Small intestine (tissue), 7 donors: ENCODE measurements around the gene ZFP57. TPM values are rescaled to one million over a fixed set of nuclear protein-coding genes. Genes with fewer than 3 reads are reported as not detected.

ENCODE experiments used
- DNase-seq, 2 donors: peaks; one replicate each; pipeline versions ENCODE4 v3.0.0 to v3.0.0-alpha.2; 2013
- FAIRE-seq: peaks from 2 replicates; lab custom pipeline; 2012; peaks lifted over from hg19 to GRCh38; lab: Jason Lieb, UNC
- H3K27ac ChIP-seq, 3 donors: one replicate each; pipeline ENCODE4 v1.5.1; 2013; ENCODE audit warnings: low read length in 2 of 3, mild to moderate bottlenecking in 2 of 3, control low read depth in 1 of 3, inconsistent platforms in 1 of 3, low read depth in 1 of 3, moderate library complexity in 1 of 3
- H3K27me3 ChIP-seq, 3 donors: one replicate each; pipeline ENCODE4 v1.6.1; 2013; ENCODE audit warnings: low read length in 3 of 3, inconsistent platforms in 1 of 3; ENCODE audit not compliant: control insufficient read depth in 3 of 3, insufficient read depth in 3 of 3
- H3K36me3 ChIP-seq, 3 donors: one replicate each; pipeline ENCODE4 v1.6.1; 2013; ENCODE audit warnings: low read length in 3 of 3, inconsistent platforms in 1 of 3, low read depth in 1 of 3, mild to moderate bottlenecking in 1 of 3, moderate library complexity in 1 of 3; ENCODE audit not compliant: control insufficient read depth in 3 of 3, insufficient read depth in 2 of 3
- H3K4me1 ChIP-seq, 3 donors: one replicate each; pipeline ENCODE4 v1.6.1; 2013; ENCODE audit warnings: low read length in 2 of 3, inconsistent platforms in 1 of 3, low read depth in 1 of 3, mild to moderate bottlenecking in 1 of 3, moderate library complexity in 1 of 3; ENCODE audit not compliant: control insufficient read depth in 3 of 3, insufficient read depth in 2 of 3
- H3K4me3 ChIP-seq, 3 donors: one replicate each; pipeline ENCODE4 v1.5.1; 2013; ENCODE audit warnings: low read length in 3 of 3, control low read depth in 1 of 3, inconsistent platforms in 1 of 3, low read depth in 1 of 3, mild to moderate bottlenecking in 1 of 3, moderate library complexity in 1 of 3
- H3K9me3 ChIP-seq, 2 donors: one replicate each; pipeline ENCODE4 v1.6.1; 2013; ENCODE audit warnings: low read depth in 1 of 2, low read length in 1 of 2; ENCODE audit not compliant: control insufficient read depth in 2 of 2, insufficient read depth in 1 of 2
- WGBS, 3 donors: extraction: QIAGEN DNeasy Blood & Tissue Kit; methylation state at CpG; one replicate each; pipeline ENCODE4 v1.1.7; 2013; 5-methylcytosine and 5-hydroxymethylcytosine counted together
- polyA plus RNA-seq, 4 donors: library from polyadenylated mRNA; stranded (reverse) in 3 of 4; unstranded in 1 of 4; fragments of 200-250 nt in 3 of 4; fragments of 120-200 nt in 1 of 4; gene quantifications; one replicate each; pipeline versions ENCODE4 v1.2.1 to v1.2.3, GENCODE V29; 2013
- donor health status: healthy with polysubstance abuse.
- donor health status: control.
- donor health status: control.
- donor health status: Bipolar disorder and iron deficiency.
- donor health status: healthy.

Gene ZFP57
- polyA plus RNA-seq, 4 donors = 1.4 TPM; not detected in 3

DNA sequence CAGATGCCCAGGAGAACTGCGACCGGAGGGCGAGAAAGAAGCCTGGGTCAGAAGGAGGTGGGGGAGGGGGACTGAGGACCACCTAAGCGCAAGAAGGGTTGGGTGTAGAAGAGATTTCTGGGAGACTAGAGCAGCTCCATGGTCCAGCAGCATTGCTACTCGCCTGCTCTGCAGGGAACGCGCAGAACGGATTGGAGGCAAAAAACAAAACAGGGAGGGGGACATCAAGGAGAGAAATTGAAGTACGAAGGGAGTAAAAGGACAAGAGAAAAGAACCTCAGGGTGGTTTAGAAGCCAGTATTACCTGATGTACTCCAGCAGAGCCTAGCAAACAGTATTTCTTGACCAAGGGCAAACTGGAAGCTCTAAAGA is 47.4 kb downstream of the ZFP57 start:
- FAIRE-seq = no peak
- H3K27ac ChIP-seq = peak overlapping the region in 2 of 3 donors; percentile 15 to 54
- no peaks in the 10 kb centered on the region for H3K36me3 ChIP-seq
- H3K4me1 ChIP-seq = peaks cover 0 to 4% (median 0%) of the 10 kb centered on the region in 3 donors
- WGBS, 3 donors = 11 to 16% (median 11%) methylated on average over 9 of the region's 9 CpGs
- DNase-seq = no peak
- H3K9me3 ChIP-seq = peaks cover 0 to 2% of the 10 kb centered on the region in 2 donors
- peaks cover 0 to 49% (median 7%) of the 10 kb centered on the region in 3 donors for H3K27me3 ChIP-seq
- H3K4me3 ChIP-seq = peak overlapping the region; percentile 52 to 63 (median 53)

DNA sequence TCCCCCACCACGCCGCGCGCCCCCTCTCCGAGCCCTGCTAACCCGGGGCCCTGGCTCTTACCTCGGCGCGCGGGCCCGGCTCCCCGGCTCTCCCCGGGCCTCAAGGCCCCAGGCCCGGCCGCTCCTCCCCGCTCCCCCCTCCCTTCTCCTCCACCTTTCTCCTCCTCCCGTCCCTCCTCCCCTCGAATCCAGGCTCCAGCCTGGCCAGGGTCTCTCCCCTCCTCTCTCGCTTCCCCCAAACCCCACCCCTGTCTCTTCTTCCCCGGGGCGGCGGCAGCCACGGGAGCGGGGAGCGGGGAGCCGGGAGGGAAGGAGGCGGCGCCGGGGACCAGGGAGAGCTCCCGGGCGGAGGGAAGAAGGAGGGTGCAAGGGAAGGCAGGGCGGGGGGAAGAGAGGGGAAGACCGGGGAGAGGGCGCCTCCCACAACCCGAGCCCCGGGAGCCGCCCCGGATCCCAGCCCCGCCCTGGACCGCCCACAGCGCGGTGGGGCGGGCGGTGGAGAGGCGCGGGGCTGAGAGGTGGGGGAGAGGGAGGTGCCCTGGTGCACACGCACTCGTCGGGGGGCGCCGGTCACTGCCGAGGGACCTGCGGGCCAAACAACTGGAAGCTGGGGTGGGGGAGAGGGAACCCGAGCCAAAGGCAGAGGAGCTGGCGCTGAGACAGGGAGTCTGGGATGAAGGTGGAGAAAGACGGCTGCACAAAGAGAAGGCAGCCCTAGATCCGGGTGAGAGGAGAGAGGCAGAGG is 48.0 kb downstream of the ZFP57 start, which contains the start of gene GABBR1:
Gene GABBR1, minus strand, starts transcription at position 395 of the 745 bp plus-strand sequence. CDS start 798 bp downstream, outside the sequence.
- WGBS, 3 donors = 0 to 1% (median 1%) methylated on average over 18 to 57 of the region's 57 CpGs
- peaks cover 0 to 2% of the 10 kb centered on the region in 2 donors for H3K9me3 ChIP-seq
- peak within 1 kb of the TSS; percentile 52 to 63 (median 53) for H3K4me3 ChIP-seq
- no peaks in the 10 kb centered on the region for H3K36me3 ChIP-seq
- H3K4me1 ChIP-seq = peaks cover 0 to 4% (median 0%) of the 10 kb centered on the region in 3 donors
- H3K27me3 ChIP-seq = peaks cover 0 to 55% (median 7%) of the 10 kb centered on the region in 3 donors
- peak; percentile 70 to 85 for DNase-seq
- peak within 1 kb of the TSS in 2 of 3 donors; percentile 15 to 61 for H3K27ac ChIP-seq
- no peak for FAIRE-seq

- DNase-seq (peak in 1 of 2 donors; percentile 45), FAIRE-seq (no peak)
- peaks cover 0 to 62% (median 7%) of the 10 kb centered on the region in 3 donors for H3K27me3 ChIP-seq
- H3K27ac ChIP-seq = peak overlapping the region in 1 of 3 donors; percentile 61
- H3K9me3 ChIP-seq = peaks cover 0 to 2% of the 10 kb centered on the region in 2 donors
- no peaks in the 10 kb centered on the region for H3K36me3 ChIP-seq
- peaks cover 0 to 4% (median 0%) of the 10 kb centered on the region in 3 donors for H3K4me1 ChIP-seq
- WGBS, 3 donors = 3 to 4% (median 3%) methylated on average over 29 to 53 of the region's 53 CpGs
- H3K4me3 ChIP-seq = peak overlapping the region; percentile 52 to 63 (median 53)
Measured at GRCh38 chr6:29631860-29632731, 48.9 kb downstream of the ZFP57 start.

DNA sequence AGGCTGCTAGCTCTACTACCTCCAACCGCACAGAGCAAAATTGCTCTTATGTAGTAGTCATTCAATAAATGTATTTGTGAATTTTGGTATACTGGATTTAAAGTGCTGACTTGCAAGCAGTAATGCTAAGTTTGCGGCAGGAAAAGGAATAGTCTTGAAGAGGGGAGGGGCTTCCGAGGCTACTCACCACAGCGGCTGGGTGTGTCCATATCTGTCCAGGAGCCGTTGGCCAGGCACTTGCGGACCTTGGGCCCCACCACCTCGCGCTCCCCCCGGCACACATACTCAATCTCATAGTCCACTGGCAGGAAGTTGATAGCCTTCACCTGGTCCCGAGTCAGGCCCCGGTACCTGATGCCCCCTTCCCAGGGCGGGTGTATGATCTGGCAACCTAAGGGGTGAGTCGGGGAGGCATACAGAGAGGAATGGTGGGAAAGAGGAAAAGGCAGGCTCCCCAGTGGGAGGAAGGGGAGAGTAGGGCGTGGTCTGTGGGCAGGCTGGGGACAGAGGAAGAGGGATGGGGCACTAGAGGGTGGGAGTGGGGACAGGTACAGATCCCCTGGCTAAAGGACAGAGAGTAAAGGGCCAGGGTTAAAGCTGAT is 49.6 kb downstream of the ZFP57 start:
- DNase-seq (no peak), FAIRE-seq (no peak)
- H3K4me3 ChIP-seq = no peak overlapping the region
- H3K36me3 ChIP-seq = no peaks in the 10 kb centered on the region
- WGBS, 3 donors = 34 to 50% (median 43%) methylated on average over 14 of the region's 14 CpGs
- peaks cover 0 to 4% (median 0%) of the 10 kb centered on the region in 3 donors for H3K4me1 ChIP-seq
- H3K27ac ChIP-seq = no peak overlapping the region
- H3K27me3 ChIP-seq = peaks cover 0 to 70% (median 7%) of the 10 kb centered on the region in 3 donors
- peaks cover 0 to 2% of the 10 kb centered on the region in 2 donors for H3K9me3 ChIP-seq

DNA sequence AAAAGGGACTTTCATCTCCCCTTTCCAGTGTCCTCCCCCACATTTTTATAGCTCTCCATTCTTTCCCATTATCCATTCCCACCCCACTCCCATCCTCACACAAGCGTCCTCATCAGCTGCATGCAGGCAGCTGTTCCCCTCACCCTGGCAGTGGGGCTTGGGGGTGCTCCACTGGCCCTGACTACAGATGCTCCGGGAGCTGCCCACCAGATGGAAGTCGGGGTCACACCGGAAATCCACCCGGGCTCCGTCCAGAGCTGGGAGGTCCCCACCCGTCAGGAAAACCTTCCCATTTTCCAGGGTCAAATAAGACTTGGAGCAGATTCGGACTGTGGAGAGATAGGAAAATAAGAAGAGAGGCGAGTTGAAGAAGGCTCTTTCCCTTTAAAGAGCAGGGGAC is 50.6 kb downstream of the ZFP57 start:
- Histone ChIP-seq H3K9me3 (peaks cover 0 to 2% of the 10 kb centered on the region in 2 donors), H3K27me3 (peaks cover 0 to 78% (median 7%) of the 10 kb centered on the region in 3 donors), H3K36me3 (no peaks in the 10 kb centered on the region), H3K4me1 (peaks cover 0 to 4% (median 0%) of the 10 kb centered on the region in 3 donors), H3K27ac (no peak overlapping the region), H3K4me3 (no peak overlapping the region)
- no peak for FAIRE-seq
- 78 to 84% (median 82%) methylated on average over 9 of the region's 9 CpGs for whole genome bisulfite sequencing, 3 donors
- no peak for DNase-seq

- Histone ChIP-seq H3K4me1 (peaks cover 0 to 4% (median 0%) of the 10 kb centered on the region in 3 donors), H3K27me3 (peaks cover 0 to 78% (median 7%) of the 10 kb centered on the region in 3 donors), H3K9me3 (peaks cover 0 to 2% of the 10 kb centered on the region in 2 donors), H3K4me3 (no peak overlapping the region), H3K27ac (no peak overlapping the region), H3K36me3 (no peaks in the 10 kb centered on the region)
- FAIRE-seq (no peak), DNase-seq (no peak)
- 72 to 88% (median 79%) methylated on average over 2 of the region's 2 CpGs for WGBS, 3 donors
Measured at GRCh38 chr6:29629571-29629970, 51.4 kb downstream of the ZFP57 start.

GRCh38 chr6:29628419-29629281 is 52.3 kb downstream of the ZFP57 start:
- Histone ChIP-seq H3K36me3 (peaks cover 0 to under 1% (median 0%) of the 10 kb centered on the region in 3 donors), H3K4me1 (peaks cover 0 to 4% (median 0%) of the 10 kb centered on the region in 3 donors), H3K4me3 (peak overlapping the region; percentile 33 to 53 (median 42)), H3K9me3 (peaks cover 0 to 2% of the 10 kb centered on the region in 2 donors), H3K27ac (peak overlapping the region in 2 of 3 donors; percentile 61 to 66), H3K27me3 (peaks cover 0 to 78% (median 7%) of the 10 kb centered on the region in 3 donors)
- 2 to 4% (median 3%) methylated on average over 32 of the region's 32 CpGs for WGBS, 3 donors
- FAIRE-seq (no peak), DNase-seq (peak; percentile 44 to 67)
